HepG2 (cell line): ENCODE results near the gene IFI27L2. TPM values are rescaled to one million over a fixed set of nuclear protein-coding genes. Genes with fewer than 3 reads are reported as not detected.

Experiments
- ELF4 ChIP-seq: sonication (generic); formaldehyde crosslinking; IDR thresholded peaks from 2 replicates; pipeline ENCODE4 v1.5.0; 2020; ENCODE audit warnings: missing genetic modification reagents, mild to moderate bottlenecking, moderate library complexity, borderline replicate concordance
- FOXA1 ChIP-seq, 2 experiments: fragments of 450-650 bp in 1 of 2; sonication (generic) in 1 of 2; formaldehyde crosslinking in 1 of 2; IDR thresholded peaks; 2 replicates each; pipeline versions ENCODE4 v1.4.0 to v1.6.1; 2016 to 2020; ENCODE audit warnings: missing genetic modification reagents in 1 of 2
- GMEB2 ChIP-seq: IDR thresholded peaks from 2 replicates; pipeline ENCODE4 v1.6.1; 2016; ENCODE audit warnings: missing biosample characterization, missing genetic modification reagents, low read depth
- HNRNPH1 ChIP-seq: fragments of 200-400 bp; formaldehyde crosslinking; optimal IDR thresholded peaks from 2 replicates; pipeline ENCODE3; 2017; ENCODE audit warnings: mild to moderate bottlenecking, low read depth, low read length
- RNF2 ChIP-seq: fragments of 450-650 bp; conservative IDR thresholded peaks from 2 replicates; pipeline ENCODE4 v1.6.1; 2016; ENCODE audit warnings: low read depth
- TAF15 ChIP-seq: fragments of 200-400 bp; formaldehyde crosslinking; IDR thresholded peaks from one replicate; pipeline ENCODE4 v1.6.1; 2018; ENCODE audit warnings: mild to moderate bottlenecking, low read depth, low read length; ENCODE audit not compliant: poor library complexity, severe bottlenecking
- TFAP4 ChIP-seq: sonication (generic); IDR thresholded peaks from 2 replicates; pipeline ENCODE4 v1.6.1; 2016; ENCODE audit warnings: low read depth, borderline replicate concordance
- ZBTB40 ChIP-seq, 2 experiments: fragments of 450-650 bp in 1 of 2; sonication (generic) in 1 of 2; formaldehyde crosslinking in 1 of 2; IDR thresholded peaks; 2 replicates each; pipeline versions ENCODE4 v1.6.1 to v1.8.0; 2016 to 2022; ENCODE audit warnings: antibody characterized with exemption in 1 of 2, mild to moderate bottlenecking in 1 of 2, missing genetic modification reagents in 1 of 2
- ZKSCAN8 ChIP-seq: IDR thresholded peaks from 2 replicates; pipeline ENCODE4 v1.6.1; 2016; ENCODE audit warnings: borderline replicate concordance, missing genetic modification reagents, missing compliant biosample characterization
- ZNF138 ChIP-seq: sonication (generic); formaldehyde crosslinking; IDR thresholded peaks from 2 replicates; pipeline ENCODE4 v1.5.0; 2020; ENCODE audit warnings: mild to moderate bottlenecking, low read depth, missing genetic modification reagents
- ZNF350 ChIP-seq: sonication (generic); formaldehyde crosslinking; IDR thresholded peaks from 2 replicates; pipeline ENCODE4 v1.4.0; 2020; ENCODE audit warnings: mild to moderate bottlenecking, low read depth, missing genetic modification reagents, borderline replicate concordance
- ZNF629 ChIP-seq: sonication (generic); formaldehyde crosslinking; conservative IDR thresholded peaks from 2 replicates; pipeline ENCODE4 v1.5.0; 2020; ENCODE audit warnings: missing genetic modification reagents
- ZNF672 ChIP-seq: sonication (generic); formaldehyde crosslinking; IDR thresholded peaks from 2 replicates; pipeline ENCODE4 v1.8.1; 2022; ENCODE audit warnings: missing genetic modification reagents
- ZNF724P ChIP-seq: sonication (generic); formaldehyde crosslinking; IDR thresholded peaks from 2 replicates; pipeline ENCODE4 v1.8.0; 2022; ENCODE audit warnings: missing genetic modification reagents, borderline replicate concordance
- ZNF761 ChIP-seq: sonication (generic); formaldehyde crosslinking; conservative IDR thresholded peaks from 2 replicates; pipeline ENCODE4 v1.4.0; 2020; ENCODE audit warnings: mild to moderate bottlenecking, missing genetic modification reagents
- polyA plus RNA-seq, 8 experiments: library from polyadenylated mRNA; depleted of rRNA in 3 of 8; stranded (reverse) in 7 of 8; unstranded in 1 of 8; fragments of >200 nt; fragmentation: Illumina TruSeq in 4 of 8; extraction: Trizol in 4 of 8; gene quantifications; 2 replicates each; pipeline versions ENCODE4 v1.2.1 to v1.2.3, GENCODE V29; 2011 to 2016; ENCODE audit warnings: low read depth in 4 of 8, missing spikeins in 1 of 8, mixed read lengths in 1 of 8; ENCODE audit not compliant: insufficient read depth in 1 of 8
- total RNA-seq, 5 experiments: library from RNA; depleted of rRNA; stranded (reverse); fragments of >200 nt; fragmentation: Illumina TruSeq; extraction: Trizol; gene quantifications; 2 replicates each; pipeline ENCODE4 v1.2.3, GENCODE V29; 2016; ENCODE audit warnings: low read depth in 1 of 5

IFI27L2 gene
- total and polyA plus RNA-seq, 2 of the 13 experiments (the other 11 are each of a cell fraction or from before 2014, with no cell fraction given): 4.3 to 4.8 TPM

GRCh38 chr14:94080621-94081385 is 48.6 kb downstream of the IFI27L2 start, which contains the start of the genes DDX24 and IFI27L1 (continued):
- peak; percentile 35; the same call in 1 of the 2 replicates for TF ChIP-seq ZBTB40 (IDR thresholded peaks at IDR 0.05)
- peak; percentile 59; the same call in 1 of the 2 replicates for TF ChIP-seq ZBTB40 (CRISPR knock-in tag; IDR thresholded peaks at IDR 0.05)
- TF ChIP-seq FOXA1 (IDR thresholded peaks at IDR 0.05): no peak
- TF ChIP-seq FOXA1 (CRISPR knock-in tag; IDR thresholded peaks at IDR 0.05): no peak
- TF ChIP-seq TAF15: no peak
- peak; percentile 72; the same call in 1 of the 2 replicates for TF ChIP-seq TFAP4
- no peak; the same call in 1 of the 2 replicates for TF ChIP-seq ZNF761 (CRISPR knock-in tag)
- no peak for TF ChIP-seq ELF4 (CRISPR knock-in tag)
- TF ChIP-seq ZNF672: no peak
- no peak for TF ChIP-seq HNRNPH1
- TF ChIP-seq GMEB2 (CRISPR knock-in tag): peak; percentile 67
- peak; percentile 47; the same call in 1 of the 2 replicates for TF ChIP-seq ZNF350 (CRISPR knock-in tag)
- no peak for TF ChIP-seq ZKSCAN8
- no peak for TF ChIP-seq RNF2
- TF ChIP-seq ZNF138 (CRISPR knock-in tag): no peak; the same call in 1 of the 2 replicates
- no peak for TF ChIP-seq ZNF629 (CRISPR knock-in tag)
- TF ChIP-seq ZNF724P (CRISPR knock-in tag): no peak
